IMR-90 (cell line): ENCODE results near the gene RHBDL3. TPM values are rescaled to one million over a fixed set of nuclear protein-coding genes. Genes with fewer than 3 reads are reported as not detected.

Experiments
- ATAC-seq: fragments of 200-7000 bp; cut with Tn5 transposase; 2 replicates; pipeline ENCODE4 v1.9.1; 2020; ENCODE audit warnings: low read depth, mild to moderate bottlenecking, moderate library complexity
- BruUV-seq: library from RNA; stranded (reverse); fragments of 400-500 nt; replicated peaks from 2 replicates; lab custom pipeline; 2021; lab: Mats Ljungman, UMichigan
- CTCF ChIA-PET: fragments of 300-600 bp; formaldehyde crosslinking; extraction: SDS; loops from one replicate; lab custom pipeline; 2021; ENCODE audit warnings: antibody characterized with exemption; lab: Yijun Ruan, JAX
- POLR2A ChIA-PET: fragments of 300-600 bp; sonication (Branson Sonifier 250); formaldehyde crosslinking; loops from one replicate; lab custom pipeline; 2022; ENCODE audit warnings: antibody characterized with exemption; ENCODE audit not compliant: unreplicated experiment; lab: Charles Lee
- DNase-seq: peaks from one replicate; pipeline ENCODE4 v3.0.0; 2013
- H2AFZ ChIP-seq: replicated peaks from 2 replicates; pipeline ENCODE3; 2013; ENCODE audit warnings: low read length, mild to moderate bottlenecking; ENCODE audit not compliant: poor library complexity
- H2AK5ac ChIP-seq: 2 replicates; pipeline ENCODE4 v1.6.1; 2013; ENCODE audit warnings: low read depth, low read length, inconsistent platforms
- H2AK9ac ChIP-seq: replicated peaks from 2 replicates; pipeline ENCODE3; 2013; ENCODE audit warnings: mild to moderate bottlenecking, low read depth, low read length, moderate library complexity; ENCODE audit not compliant: poor library complexity
- H2BK120ac ChIP-seq: 2 replicates; pipeline ENCODE4 v1.6.1; 2013; ENCODE audit warnings: low read depth, low read length, inconsistent platforms
- H2BK15ac ChIP-seq: 3 replicates; pipeline ENCODE4 v1.6.1; 2013; ENCODE audit warnings: low read depth, low read length, inconsistent platforms
- H2BK20ac ChIP-seq: 2 replicates; pipeline ENCODE4 v1.6.1; 2013; ENCODE audit warnings: low read depth, mild to moderate bottlenecking, inconsistent platforms, low read length, moderate library complexity
- H2BK5ac ChIP-seq: 2 replicates; pipeline ENCODE4 v1.6.1; 2013; ENCODE audit warnings: mild to moderate bottlenecking, low read depth, low read length, inconsistent platforms; ENCODE audit not compliant: poor library complexity, severe bottlenecking
- H3K14ac ChIP-seq: replicated peaks from 2 replicates; pipeline ENCODE4 v1.6.1; 2013; ENCODE audit warnings: low read depth, low read length, inconsistent platforms
- H3K18ac ChIP-seq: 2 replicates; pipeline ENCODE4 v1.6.1; 2013; ENCODE audit warnings: low read depth, low read length, control low read depth
- H3K23ac ChIP-seq: 2 replicates; pipeline ENCODE4 v1.6.1; 2013; ENCODE audit warnings: low read depth, low read length, inconsistent platforms
- H3K27ac ChIP-seq: 2 replicates; pipeline ENCODE4 v1.5.1; 2013; ENCODE audit warnings: mild to moderate bottlenecking, control low read depth, low read length; ENCODE audit not compliant: insufficient read depth
- H3K27me3 ChIP-seq: 2 replicates; pipeline ENCODE4 v1.6.1; 2013; ENCODE audit warnings: low read length; ENCODE audit not compliant: control insufficient read depth, insufficient read depth
- H3K36me3 ChIP-seq: 2 replicates; pipeline ENCODE4 v1.6.1; 2013; ENCODE audit warnings: low read length, mixed read lengths; ENCODE audit not compliant: control insufficient read depth, insufficient read depth
- H3K4ac ChIP-seq: 2 replicates; pipeline ENCODE4 v1.6.1; 2013; ENCODE audit warnings: low read depth, low read length, inconsistent platforms
- H3K4me1 ChIP-seq: 2 replicates; pipeline ENCODE4 v1.6.1; 2013; ENCODE audit warnings: low read length, mixed read lengths; ENCODE audit not compliant: control insufficient read depth, insufficient read depth
- H3K4me2 ChIP-seq: 2 replicates; pipeline ENCODE4 v1.6.1; 2013; ENCODE audit warnings: low read depth, mild to moderate bottlenecking, control low read depth, low read length, moderate library complexity
- H3K4me3 ChIP-seq: 2 replicates; pipeline ENCODE4 v1.5.1; 2013; ENCODE audit warnings: low read depth, mild to moderate bottlenecking, control low read depth, low read length, moderate library complexity; ENCODE audit not compliant: insufficient read depth
- H3K56ac ChIP-seq: 2 replicates; pipeline ENCODE4 v1.6.1; 2013; ENCODE audit warnings: low read length, inconsistent platforms; ENCODE audit not compliant: insufficient read depth; ENCODE audit errors: extremely low read depth
- H3K79me1 ChIP-seq, 2 experiments: 2 replicates each; pipeline ENCODE4 v1.6.1; 2013; ENCODE audit warnings: low read length in 2 of 2, inconsistent platforms in 1 of 2, low read depth in 1 of 2
- H3K9ac ChIP-seq: 2 replicates; pipeline ENCODE4 v1.6.1; 2013; ENCODE audit warnings: low read depth, low read length, control low read depth
- H3K9me1 ChIP-seq: 2 replicates; pipeline ENCODE4 v1.6.1; 2013; ENCODE audit warnings: low read length, inconsistent platforms; ENCODE audit not compliant: insufficient read depth
- H3K9me3 ChIP-seq: 2 replicates; pipeline ENCODE4 v1.6.1; 2013; ENCODE audit warnings: low read length; ENCODE audit not compliant: control insufficient read depth, insufficient read depth
- H4K20me1 ChIP-seq: 2 replicates; pipeline ENCODE4 v1.6.1; 2013; ENCODE audit warnings: low read length, inconsistent platforms; ENCODE audit not compliant: insufficient read depth
- H4K5ac ChIP-seq: 2 replicates; pipeline ENCODE4 v1.6.1; 2013; ENCODE audit warnings: mild to moderate bottlenecking, low read depth, low read length, control low read depth
- H4K8ac ChIP-seq, 2 experiments: 2 replicates each; pipeline ENCODE4 v1.6.1; 2013; ENCODE audit warnings: low read depth in 2 of 2, low read length in 2 of 2, control low read depth in 1 of 2, inconsistent platforms in 1 of 2
- H4K91ac ChIP-seq: 2 replicates; pipeline ENCODE4 v1.6.1; 2013; ENCODE audit warnings: low read depth, low read length, inconsistent platforms; ENCODE audit not compliant: insufficient read depth
- BHLHE40 ChIP-seq: fragments of 150-350 bp; IDR thresholded peaks from 2 replicates; pipeline ENCODE4 v1.6.1; 2016; ENCODE audit warnings: mild to moderate bottlenecking, low read depth, low read length
- CEBPB ChIP-seq: IDR thresholded peaks from 2 replicates; pipeline ENCODE4 v1.6.1; 2012; ENCODE audit warnings: low read depth, low read length, improper control_type of control experiment
- CHD1 ChIP-seq: IDR thresholded peaks from 2 replicates; pipeline ENCODE4 v1.6.1; 2012; ENCODE audit warnings: low read depth, low read length, improper control_type of control experiment
- CTCF ChIP-seq: conservative IDR thresholded peaks from 2 replicates; pipeline ENCODE4 v1.5.1; 2012; ENCODE audit warnings: mild to moderate bottlenecking, low read depth, low read length, improper control_type of control experiment
- FOS ChIP-seq: fragments of 150-350 bp; IDR thresholded peaks from 2 replicates; pipeline ENCODE4 v1.6.1; 2016; ENCODE audit warnings: low read depth, low read length
- MAFK ChIP-seq: IDR thresholded peaks from 2 replicates; pipeline ENCODE4 v1.6.1; 2012; ENCODE audit warnings: low read depth, low read length, improper control_type of control experiment
- MAZ ChIP-seq: IDR thresholded peaks from 2 replicates; pipeline ENCODE4 v1.6.1; 2012; ENCODE audit warnings: low read depth, mild to moderate bottlenecking, low read length, improper control_type of control experiment, moderate library complexity, borderline replicate concordance
- NFE2L2 ChIP-seq: fragments of 150-350 bp; IDR thresholded peaks from 2 replicates; pipeline ENCODE4 v1.6.1; 2016; ENCODE audit warnings: low read depth, mild to moderate bottlenecking, low read length
- POLR2A ChIP-seq: IDR thresholded peaks from 2 replicates; pipeline ENCODE4 v1.6.1; 2012; ENCODE audit warnings: mild to moderate bottlenecking, low read depth, low read length
- RCOR1 ChIP-seq: IDR thresholded peaks from 2 replicates; pipeline ENCODE4 v1.6.1; 2012; ENCODE audit warnings: mild to moderate bottlenecking, low read length, improper control_type of control experiment; ENCODE audit not compliant: insufficient replicate concordance
- RFX5 ChIP-seq: IDR thresholded peaks from 2 replicates; pipeline ENCODE4 v1.8.0; 2012; ENCODE audit warnings: low read depth, mild to moderate bottlenecking, low read length, moderate library complexity
- SMC3 ChIP-seq: fragments of 150-350 bp; IDR thresholded peaks from 2 replicates; pipeline ENCODE4 v1.6.1; 2016; ENCODE audit warnings: low read depth, mild to moderate bottlenecking, antibody characterized with exemption, low read length, moderate library complexity
- WGBS, 2 experiments: methylation state at CpG; one replicate each; pipeline versions ENCODE4 v1.1.5 to v1.1.7; 2013; ENCODE audit warnings: missing lambda C conversion rate in 2 of 2; ENCODE audit not compliant: insufficient read length in 1 of 2; ENCODE audit errors: extremely low coverage in 2 of 2; 5-methylcytosine and 5-hydroxymethylcytosine counted together
- dilution Hi-C: fragments of 300-500 bp; cut with HindIII; formaldehyde crosslinking; loops from one replicate; pipeline ENCODE4 v1.14.3; 2018; ENCODE audit warnings: low sequenced_read_pairs; ENCODE audit not compliant: unreplicated experiment
- in situ Hi-C: fragments of 300-500 bp; cut with MboI; formaldehyde crosslinking; loops from 3 replicates; pipeline ENCODE4 v1.14.3; 2019; ENCODE audit warnings: low sequenced_read_pairs, inconsistent platforms, mixed read lengths
- intact Hi-C: fragments of 100-400 bp; cut with micrococcal nuclease; formaldehyde crosslinking; loops from 2 replicates; pipeline ENCODE4 v1.10.0; 2022
- polyA plus RNA-seq, 3 experiments: library from polyadenylated mRNA; depleted of rRNA; stranded (reverse); fragments of >200 nt; gene quantifications; 2 replicates each; pipeline ENCODE4 v1.2.3, GENCODE V29; 2012; ENCODE audit warnings: low replicate concordance in 1 of 3
- total RNA-seq: library from RNA; depleted of rRNA; stranded (reverse); fragments of >200 nt; gene quantifications from 2 replicates; pipeline ENCODE4 v1.2.3, GENCODE V29; 2012
- TF ChIP-seq, protein P1 (sequence below): fragments of 150-350 bp; IDR thresholded peaks from 2 replicates; pipeline ENCODE4 v1.6.1; 2017; ENCODE audit warnings: mild to moderate bottlenecking, antibody characterized with exemption, low read length, low read depth

Gene RHBDL3
- total and polyA plus RNA-seq, 2 of the 4 experiments (the other 2 are of a cell fraction), result 0.09 to 0.18 TPM

DNA sequence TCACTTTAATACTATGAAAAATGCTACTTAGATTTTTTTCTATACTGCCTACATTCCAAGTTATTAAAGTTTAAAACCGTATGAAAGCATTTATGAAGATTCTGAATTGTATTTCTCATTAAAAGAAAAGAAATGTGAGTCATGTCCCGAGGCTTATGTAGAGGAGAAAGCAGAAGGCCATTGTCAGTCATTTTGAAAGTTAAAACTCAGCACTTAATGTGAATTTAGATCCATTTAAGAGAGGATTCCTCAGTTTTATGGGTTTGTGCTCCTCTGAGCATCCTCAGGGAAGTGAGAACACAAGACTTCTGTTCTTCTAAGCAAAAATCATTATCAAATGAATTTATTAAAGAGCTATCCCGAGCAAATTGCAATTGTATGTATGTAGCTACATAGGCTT lies 64.5 kb downstream of the RHBDL3 start (continued):
- no peak for TF ChIP-seq BHLHE40
- no peak for TF ChIP-seq CHD1

DNA sequence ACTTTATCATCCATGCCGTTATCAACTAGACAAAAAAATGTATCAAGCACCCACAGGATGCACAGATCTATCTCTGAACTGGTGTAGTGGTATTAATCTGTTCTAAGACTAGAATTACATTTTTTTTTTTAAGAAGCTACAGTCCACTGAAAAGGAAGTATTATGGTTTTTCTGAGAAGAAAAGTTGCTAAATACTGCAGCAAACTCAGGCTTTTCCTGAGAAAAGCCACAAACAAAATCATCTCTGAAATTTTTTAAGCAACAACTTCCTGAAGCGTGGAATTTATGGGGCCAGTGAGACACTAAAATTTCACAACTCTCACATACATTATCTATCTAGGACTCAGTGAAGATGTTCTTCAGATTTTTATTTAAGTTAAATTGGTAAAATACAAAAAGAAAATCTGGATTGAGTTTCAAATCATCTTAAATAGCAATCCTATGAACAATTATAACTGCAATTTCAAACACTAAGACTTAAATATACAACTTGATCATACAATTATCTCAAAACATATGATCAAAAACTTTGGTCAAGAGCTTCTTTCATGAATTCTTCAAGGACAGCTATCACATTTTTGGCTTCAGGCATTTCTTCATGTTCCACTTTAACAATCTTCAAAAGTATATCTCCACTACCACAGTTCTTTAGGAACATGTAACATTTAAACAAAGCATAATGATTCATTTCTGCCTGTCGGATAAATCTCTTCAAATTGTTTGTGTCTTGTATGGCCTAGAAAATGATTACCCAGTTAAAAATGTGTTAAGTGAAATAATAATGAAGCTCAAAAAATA lies 65.8 kb downstream of the RHBDL3 start:
- Histone ChIP-seq H3K4ac (no peak overlapping the region), H2BK120ac (no peak overlapping the region), H3K4me1 (no peaks in the 10 kb centered on the region), H2AK9ac (no peak overlapping the region), H3K79me1 (no peaks in the 10 kb centered on the region; a peak in 1 of 4 replicates), H4K20me1 (no peaks in the 10 kb centered on the region), H3K9me1 (peaks cover 7% of the 10 kb centered on the region), H3K4me2 (no peak overlapping the region), H3K4me3 (no peak overlapping the region), H4K5ac (no peak overlapping the region), H3K9me3 (no peaks in the 10 kb centered on the region), H2BK20ac (no peak overlapping the region), H3K23ac (no peak overlapping the region), H3K14ac (no peak overlapping the region), H3K18ac (no peak overlapping the region), H2BK5ac (no peak overlapping the region), H4K91ac (no peak overlapping the region), H3K56ac (no peak overlapping the region), H3K9ac (no peak overlapping the region), H3K27me3 (no peaks in the 10 kb centered on the region), H4K8ac (no peak overlapping the region), H2AK5ac (no peak overlapping the region), H2BK15ac (no peak overlapping the region), H2AFZ (no peak overlapping the region), H3K27ac (no peak overlapping the region), H3K36me3 (peaks cover 6% of the 10 kb centered on the region)
- no CpG with 5 or more reads among the region's 3 CpGs for WGBS, 2 experiments
- ChIA-PET POLR2A (no interaction called here), CTCF (interaction anchor here (1.0 to 1.1 kb wide), 3 partner anchors 9 to 190 kb away, joined by 3 read pairs; no protein-coding TSS in a partner anchor)
- in situ Hi-C loops (no loop called here), dilution Hi-C loops (no loop called here), intact Hi-C loops (no loop called here)
- no TSS peak for BruUV-seq
- no peak for ATAC-seq
- no peak for DNase-seq
- TF ChIP-seq CHD1, result no peak
- TF ChIP-seq NFE2L2, result no peak
- no peak for TF ChIP-seq RFX5
- no peak for TF ChIP-seq MAFK
- TF ChIP-seq POLR2A, result no peak
- no peak for TF ChIP-seq SMC3
- TF ChIP-seq BHLHE40, result no peak
- no peak for TF ChIP-seq FOS
- TF ChIP-seq RCOR1, result no peak
- no peak for TF ChIP-seq CTCF
- TF ChIP-seq, protein P1, sequence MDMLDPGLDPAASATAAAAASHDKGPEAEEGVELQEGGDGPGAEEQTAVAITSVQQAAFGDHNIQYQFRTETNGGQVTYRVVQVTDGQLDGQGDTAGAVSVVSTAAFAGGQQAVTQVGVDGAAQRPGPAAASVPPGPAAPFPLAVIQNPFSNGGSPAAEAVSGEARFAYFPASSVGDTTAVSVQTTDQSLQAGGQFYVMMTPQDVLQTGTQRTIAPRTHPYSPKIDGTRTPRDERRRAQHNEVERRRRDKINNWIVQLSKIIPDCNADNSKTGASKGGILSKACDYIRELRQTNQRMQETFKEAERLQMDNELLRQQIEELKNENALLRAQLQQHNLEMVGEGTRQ, result no peak
- no peak for TF ChIP-seq MAZ
- no peak for TF ChIP-seq CEBPB
